Measurements from ENCODE around the gene LRRC45.

The LRRC45 gene

DNA sequence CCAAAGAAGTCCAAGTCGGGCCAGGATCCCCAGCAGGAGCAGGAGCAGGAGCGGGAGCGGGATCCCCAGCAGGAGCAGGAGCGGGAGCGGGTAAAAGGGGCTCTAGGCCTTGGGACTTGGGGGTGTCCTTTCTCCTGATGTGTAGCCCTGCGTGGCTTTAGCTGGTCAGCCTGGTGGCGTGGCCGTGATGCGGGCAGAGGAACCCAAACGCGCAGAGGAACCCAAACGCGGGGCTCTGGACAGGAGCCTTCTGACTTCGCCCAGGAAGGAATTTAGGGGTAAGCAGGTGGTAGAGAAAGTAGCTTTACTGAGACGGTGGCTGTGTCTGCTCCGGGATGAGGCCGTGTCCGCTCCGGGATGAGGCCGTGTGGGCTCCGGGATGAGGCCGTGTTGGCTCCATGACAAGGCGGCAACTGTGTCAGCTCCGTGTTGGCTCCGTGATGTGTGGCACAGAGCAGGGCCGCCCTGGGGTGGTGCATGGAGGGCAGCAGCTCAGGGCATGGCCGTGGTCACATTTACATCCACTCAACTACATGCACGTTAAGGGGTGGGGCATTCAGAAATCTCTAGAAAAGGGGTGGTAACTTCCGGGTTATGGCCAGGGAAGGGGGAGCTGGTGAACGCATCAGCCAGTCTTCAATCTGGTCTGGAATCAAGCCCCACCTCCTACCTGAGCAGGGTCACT, 26.2 kb upstream of the LRRC45 start:
- no peak overlapping the region for H3K4me3 ChIP-seq (ENCODE audit: low read depth, low read length)
- no peak for TF ChIP-seq MYC (IDR thresholded peaks at IDR 0.05; ENCODE audit: low read depth, low read length)
- TF ChIP-seq MAX (IDR thresholded peaks at IDR 0.05; ENCODE audit: low read depth, low read length) = no peak
- no peak for TF ChIP-seq POLR2A (IDR thresholded peaks at IDR 0.05; ENCODE audit: extremely low read depth, insufficient read length)
- TF ChIP-seq CTCF (IDR thresholded peaks at IDR 0.05; ENCODE audit: low read depth, low read length) = no peak
- DNase-seq (ENCODE audit: low read depth) = no peak

GRCh38 chr17:81998212-81998611, 24.9 kb upstream of the LRRC45 start:
- H3K4me3 ChIP-seq (ENCODE audit: low read depth, low read length) = no peak overlapping the region
- no peak for TF ChIP-seq MYC (IDR thresholded peaks at IDR 0.05; ENCODE audit: low read depth, low read length)
- no peak for TF ChIP-seq CTCF (IDR thresholded peaks at IDR 0.05; ENCODE audit: low read depth, low read length)
- no peak for TF ChIP-seq POLR2A (IDR thresholded peaks at IDR 0.05; ENCODE audit: extremely low read depth, insufficient read length)
- no peak for TF ChIP-seq MAX (IDR thresholded peaks at IDR 0.05; ENCODE audit: low read depth, low read length)
- no peak for DNase-seq (ENCODE audit: low read depth)

DNA sequence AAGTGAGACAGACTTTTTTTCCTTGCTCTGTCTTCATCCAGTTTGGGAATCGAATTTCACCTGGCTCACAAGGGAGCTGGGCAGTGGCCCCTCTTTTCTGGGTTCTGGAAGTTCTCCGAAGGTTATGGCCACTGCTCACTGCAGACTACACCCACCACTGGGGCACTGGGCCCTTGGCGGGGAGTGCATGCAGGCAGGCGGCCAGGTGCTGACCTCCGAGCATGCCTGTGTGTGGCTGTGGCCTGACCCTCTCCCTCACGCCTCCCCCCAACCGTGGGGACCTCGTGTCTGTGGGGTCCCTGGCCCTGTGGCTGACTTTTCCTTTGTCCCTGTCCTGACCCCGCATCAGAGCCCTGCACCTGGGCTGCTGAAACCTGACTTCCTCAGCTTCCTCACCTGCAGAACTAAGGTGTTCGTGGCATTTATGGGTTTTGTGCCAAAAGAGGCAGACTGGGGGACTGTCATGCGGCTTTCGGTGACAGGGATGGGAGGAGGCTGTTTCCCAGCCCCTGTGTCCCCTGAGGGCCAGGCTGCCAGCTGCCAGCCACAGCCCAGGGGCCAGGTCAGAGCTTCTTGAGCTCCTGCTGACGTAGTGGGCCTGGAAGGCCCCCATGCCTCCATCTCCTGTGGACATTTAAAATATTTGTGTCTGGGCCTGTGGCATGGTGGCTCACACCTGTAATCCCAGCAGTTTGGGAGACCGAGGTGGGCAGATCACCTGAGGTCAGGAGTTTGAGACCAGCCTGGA, 24.2 kb upstream of the LRRC45 start:
- no peak overlapping the region for H3K4me3 ChIP-seq (ENCODE audit: low read depth, low read length)
- no peak for TF ChIP-seq POLR2A (IDR thresholded peaks at IDR 0.05; ENCODE audit: extremely low read depth, insufficient read length)
- no peak for DNase-seq (ENCODE audit: low read depth)

GRCh38 chr17:81999587-81999975, 23.5 kb upstream of the LRRC45 start:
- TF ChIP-seq MAX (IDR thresholded peaks at IDR 0.05; ENCODE audit: low read depth, low read length) (no peak), MYC (IDR thresholded peaks at IDR 0.05; ENCODE audit: low read depth, low read length) (no peak), POLR2A (IDR thresholded peaks at IDR 0.05; ENCODE audit: extremely low read depth, insufficient read length) (no peak), CTCF (IDR thresholded peaks at IDR 0.05; ENCODE audit: low read depth, low read length) (no peak)

DNA sequence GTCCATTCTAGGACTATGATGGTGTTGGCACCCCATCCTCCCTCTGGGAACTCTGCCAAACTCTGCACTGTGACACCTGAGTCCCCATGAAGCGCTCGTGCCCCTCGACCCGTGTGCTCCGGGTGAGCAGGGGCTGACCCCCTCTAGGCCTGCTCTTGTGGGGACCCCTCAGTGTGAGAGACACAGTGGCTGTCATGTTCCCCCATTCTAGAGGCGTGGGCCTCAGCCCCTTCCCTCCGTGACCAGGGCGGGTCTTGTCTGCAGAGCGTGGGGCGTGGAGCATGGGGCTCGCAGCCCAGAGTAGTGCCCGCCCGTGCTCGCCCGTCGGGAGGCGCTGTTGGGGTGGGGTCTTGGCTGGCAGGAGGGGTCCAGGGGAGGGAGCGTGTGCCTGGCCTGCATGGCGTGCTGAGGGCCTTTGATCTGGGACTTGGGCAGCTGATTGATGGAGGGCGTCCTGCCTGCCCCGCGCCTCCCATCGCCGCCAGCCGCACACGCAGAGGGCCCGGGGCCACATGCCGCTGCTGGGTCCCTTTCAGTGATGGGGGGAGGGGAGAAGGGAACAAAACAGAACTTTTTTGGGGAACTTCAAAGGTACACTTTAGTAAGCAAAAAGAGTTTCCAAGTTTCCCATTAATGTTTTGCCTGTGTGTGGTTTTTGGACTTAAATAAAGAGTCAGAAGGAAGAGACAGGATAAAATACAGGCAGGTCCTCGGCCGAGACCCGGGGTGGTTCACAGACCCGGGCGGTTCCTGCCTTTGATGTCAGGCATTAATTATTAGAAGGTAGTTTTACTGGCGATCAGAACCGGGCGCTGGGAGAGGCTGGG, 22.9 kb upstream of the LRRC45 start:
- H3K4me3 ChIP-seq (ENCODE audit: low read depth, low read length) = no peak overlapping the region
- DNase-seq (ENCODE audit: low read depth) = no peak
- TF ChIP-seq POLR2A (IDR thresholded peaks at IDR 0.05; ENCODE audit: extremely low read depth, insufficient read length) (no peak), MYC (IDR thresholded peaks at IDR 0.05; ENCODE audit: low read depth, low read length) (no peak), MAX (IDR thresholded peaks at IDR 0.05; ENCODE audit: low read depth, low read length) (no peak), CTCF (IDR thresholded peaks at IDR 0.05; ENCODE audit: low read depth, low read length) (no peak)

More at GRCh38 chr17:81999587-81999975, 23.5 kb upstream of the LRRC45 start:
- DNase-seq (ENCODE audit: low read depth) = no peak
- no peak overlapping the region for H3K4me3 ChIP-seq (ENCODE audit: low read depth, low read length)
